SH-SY5Y (cell line): ENCODE results near the gene CD58.

Experiments used
- GATA2 ChIP-seq: IDR thresholded peaks from 2 replicates; pipeline ENCODE4 v1.6.1; 2011; ENCODE audit warnings: mild to moderate bottlenecking, low read depth, low read length
- GATA3 ChIP-seq: IDR thresholded peaks from 2 replicates; pipeline ENCODE4 v1.6.1; 2011; ENCODE audit warnings: low read depth, mild to moderate bottlenecking, low read length, moderate library complexity

CD58 gene

DNA sequence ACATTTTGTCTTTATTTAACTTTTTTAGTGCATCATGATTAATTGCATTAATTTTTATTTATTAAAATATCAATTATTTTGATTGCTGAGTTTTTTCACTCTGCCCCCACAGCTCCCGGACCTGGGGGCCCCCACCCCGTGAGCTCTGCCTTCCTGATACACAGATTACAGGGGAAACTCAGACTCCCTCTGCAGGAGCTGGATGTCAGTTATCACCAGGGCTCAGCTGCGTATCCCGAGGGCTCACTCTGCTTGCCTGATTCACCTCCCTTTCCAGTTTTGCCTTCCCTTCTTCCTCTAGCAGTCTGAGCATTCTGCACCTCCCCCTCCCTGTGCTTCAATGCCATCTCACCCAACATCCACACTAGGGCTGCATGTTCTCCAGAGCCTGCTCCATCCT lies 99.6 kb downstream of the CD58 start:
- TF ChIP-seq GATA2 (no peak), GATA3 (no peak)

DNA sequence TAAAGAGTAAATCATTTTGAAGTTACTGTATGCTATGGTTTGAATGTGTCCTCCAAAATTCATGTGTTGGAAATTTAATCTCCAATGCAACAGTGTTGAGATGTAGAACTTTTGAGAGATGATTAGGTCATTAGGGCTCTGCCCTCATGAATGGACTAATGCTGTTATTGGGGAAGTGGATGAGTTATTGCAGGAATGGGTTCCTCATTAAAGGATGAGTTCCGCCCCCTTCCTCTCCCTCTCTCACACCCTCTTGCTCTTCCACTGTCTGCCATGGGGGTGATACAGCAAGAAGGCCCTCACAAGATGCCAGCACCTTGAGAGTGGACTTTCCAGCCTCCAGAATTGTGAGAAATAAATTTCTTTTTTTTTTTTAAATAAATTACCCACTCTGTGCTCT lies 100.2 kb downstream of the CD58 start:
- TF ChIP-seq GATA3 (no peak), GATA2 (no peak)

DNA sequence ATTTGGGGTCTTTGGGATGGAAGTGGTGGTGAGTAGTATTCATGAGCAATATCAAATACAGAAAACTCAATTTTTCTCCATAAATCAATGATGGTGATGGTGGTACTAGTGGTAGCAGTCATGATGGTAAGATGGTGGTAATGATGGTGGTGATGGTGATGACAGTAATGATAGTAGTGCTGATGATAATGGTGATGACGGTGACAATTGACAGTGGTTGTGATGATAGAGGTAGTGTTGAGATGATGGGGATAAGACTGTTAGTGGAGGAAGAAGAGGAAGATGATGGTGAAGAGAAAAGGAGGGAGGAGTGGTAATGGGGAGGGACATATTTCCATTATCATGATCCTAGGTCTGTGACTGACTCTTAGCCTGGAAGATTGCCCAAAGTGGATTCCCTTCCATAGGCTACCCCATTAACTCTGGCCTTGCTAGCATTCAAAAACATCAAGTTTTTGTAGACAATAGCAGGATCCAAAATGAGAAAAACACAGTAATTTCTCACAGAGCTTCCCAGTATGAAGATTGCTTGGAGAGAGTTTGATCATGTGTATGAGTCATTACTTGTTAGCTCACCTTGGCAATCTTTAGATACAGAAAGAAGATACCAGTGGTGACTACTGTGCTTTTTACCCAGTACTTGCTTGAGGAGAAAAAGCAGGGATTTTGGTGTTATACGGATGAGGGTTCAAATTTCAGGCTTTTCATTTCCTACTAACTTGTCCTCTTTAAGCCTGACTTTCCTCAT lies 103.8 kb downstream of the CD58 start:
- no peak for TF ChIP-seq GATA3

DNA sequence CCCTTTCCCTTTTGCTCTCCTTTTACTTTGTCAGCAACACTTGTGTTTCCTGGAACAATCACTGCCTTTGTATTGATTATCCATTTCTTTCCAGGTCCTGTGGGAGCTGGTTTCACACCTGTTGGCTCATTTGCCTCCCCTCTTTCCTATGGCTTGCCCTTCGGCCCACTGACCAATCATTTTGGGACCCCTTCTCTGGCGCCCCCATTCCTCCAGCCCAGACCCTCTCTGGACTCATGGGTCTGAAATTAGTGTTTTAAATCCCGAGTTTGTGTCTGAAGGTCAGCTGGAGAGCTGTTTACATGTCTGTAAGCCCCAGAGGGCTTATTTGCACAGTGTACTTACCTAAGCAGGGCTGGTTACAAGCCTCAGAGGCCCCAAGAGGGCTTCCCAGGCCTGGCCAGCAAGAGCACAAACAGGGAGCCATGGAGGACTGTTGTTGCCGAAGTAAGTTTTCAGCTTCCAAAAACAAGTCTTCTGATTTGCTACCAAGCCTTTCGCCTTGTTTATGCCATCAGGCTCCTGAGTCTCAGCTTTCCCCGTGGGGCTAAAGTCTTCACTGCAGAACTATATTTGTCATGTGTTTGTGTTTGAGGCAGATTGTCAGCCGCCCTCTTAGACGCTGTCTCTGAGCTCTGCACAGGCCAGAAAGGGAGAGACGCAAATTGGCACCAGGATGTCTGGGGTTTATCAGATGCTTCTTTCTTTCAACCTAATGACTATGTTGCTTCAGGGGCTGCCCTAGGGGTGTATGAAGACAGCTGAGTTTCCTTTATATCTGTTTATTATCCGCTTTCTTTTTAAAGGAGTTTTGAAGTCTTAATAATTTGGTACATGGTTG lies 104.8 kb downstream of the CD58 start:
- TF ChIP-seq GATA3 (no peak), GATA2 (no peak)

DNA sequence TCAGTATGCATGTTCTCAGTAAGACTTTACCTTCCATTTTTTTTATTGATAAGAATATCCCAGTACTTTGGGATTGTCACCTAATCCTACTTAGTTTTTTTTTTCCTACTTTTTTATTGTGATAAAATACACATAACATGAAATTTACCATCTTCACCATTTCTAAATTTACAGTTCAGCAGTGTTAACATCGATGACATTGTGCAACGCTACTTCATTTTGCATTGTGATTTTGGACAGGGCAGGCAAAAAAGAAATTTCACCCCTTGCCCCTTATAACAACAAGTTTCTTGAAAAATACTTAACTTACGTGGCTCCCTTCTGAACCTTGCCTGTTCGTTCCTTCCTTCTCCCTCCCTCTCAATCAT lies 105.4 kb downstream of the CD58 start:
- no peak for TF ChIP-seq GATA3
- TF ChIP-seq GATA2, result no peak
